Measurements from ENCODE around the gene GNL2. TPM values are rescaled to one million over a fixed set of nuclear protein-coding genes. Genes with fewer than 3 reads are reported as not detected.
A peak's percentile ranks its signal among the peaks of the same experiment; 100 is the strongest.

The GNL2 gene
- total and polyA plus RNA-seq, 9 of the 15 experiments (the other 6 are each of a cell fraction or from before 2014, with no cell fraction given) = 156 to 371 (median 263) TPM

GRCh38 chr1:37599940-37600339, 4.2 kb upstream of the GNL2 start (continued):
- TF ChIP-seq, protein P1, sequence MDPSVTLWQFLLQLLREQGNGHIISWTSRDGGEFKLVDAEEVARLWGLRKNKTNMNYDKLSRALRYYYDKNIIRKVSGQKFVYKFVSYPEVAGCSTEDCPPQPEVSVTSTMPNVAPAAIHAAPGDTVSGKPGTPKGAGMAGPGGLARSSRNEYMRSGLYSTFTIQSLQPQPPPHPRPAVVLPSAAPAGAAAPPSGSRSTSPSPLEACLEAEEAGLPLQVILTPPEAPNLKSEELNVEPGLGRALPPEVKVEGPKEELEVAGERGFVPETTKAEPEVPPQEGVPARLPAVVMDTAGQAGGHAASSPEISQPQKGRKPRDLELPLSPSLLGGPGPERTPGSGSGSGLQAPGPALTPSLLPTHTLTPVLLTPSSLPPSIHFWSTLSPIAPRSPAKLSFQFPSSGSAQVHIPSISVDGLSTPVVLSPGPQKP (CRISPR knock-in tag; IDR thresholded peaks at IDR 0.05) = no peak
- TF ChIP-seq CC2D1A (IDR thresholded peaks at IDR 0.05) = no peak
- no peak for TF ChIP-seq FOXA3 (CRISPR knock-in tag; conservative IDR thresholded peaks at IDR 0.05 in 1 of 2, IDR thresholded peaks at IDR 0.05 in 1 of 2)
- no peak for TF ChIP-seq SRSF1 (IDR thresholded peaks at IDR 0.05; ENCODE audit: low read depth, low read length)

DNA sequence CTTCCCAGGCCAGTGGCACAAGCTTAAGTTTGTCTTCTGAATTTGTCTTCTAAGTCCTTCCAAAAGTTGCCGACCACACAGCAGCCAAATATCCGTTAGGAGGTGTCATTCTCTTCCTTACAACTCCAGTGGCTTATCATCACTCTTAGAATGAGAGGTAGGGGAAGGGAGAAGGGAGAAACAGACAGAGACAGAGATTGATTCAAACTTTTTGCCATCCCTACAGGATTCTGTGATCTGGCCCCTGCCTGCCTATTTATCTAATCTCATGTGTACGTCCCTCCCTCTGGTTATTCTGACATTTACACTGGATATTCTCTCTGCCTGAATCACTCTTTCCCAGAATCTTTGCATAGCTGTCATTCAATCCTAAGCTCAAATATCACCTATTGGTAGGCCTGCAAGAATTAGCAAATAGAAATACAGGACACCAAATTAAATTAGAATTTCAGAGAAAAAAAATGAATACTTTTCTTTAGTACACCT, 488 bp upstream of the GNL2 start:
- BruUV-seq (replicated peaks) = no TSS peak
- ChIA-PET CTCF (ENCODE audit: low intra/inter-chr PET ratio) (interaction anchor here (0.9 kb wide), 1 partner anchor 140 kb away, joined by 4 read pairs; no protein-coding TSS in a partner anchor), POLR2A (interaction anchor here (0.6 to 1.5 kb wide), 13 partner anchors 9 to 118 kb away, joined by 3 to 10 read pairs (median 4); no protein-coding TSS in a partner anchor)
- ATAC-seq (peak; percentile 22), FAIRE-seq (no peak), DNase-seq (ENCODE audit: extremely low read depth in 1 of 4, low spot score in 3 of 4) (no peak)
- H3K4me2 ChIP-seq (ENCODE audit: insufficient read depth, low read length) = peak overlapping the region; percentile 97
- H3K9ac ChIP-seq (ENCODE audit: insufficient read depth in 1 of 2, low read depth in 2 of 2, low read length in 2 of 2) = peak overlapping the region; percentile 37 to 97; a peak in 3 of 4 replicates
- no peak overlapping the region for H3K27ac ChIP-seq (ENCODE audit: extremely low read depth, low read depth, low read length)
- H3K27me3 ChIP-seq (ENCODE audit: control insufficient read depth in 2 of 2, insufficient read depth in 2 of 2, low read length in 2 of 2) = peaks cover 10 to 15% of the 10 kb centered on the region in 2 experiments; a peak in 4 of 5 replicates
- 0% methylated on average over 3 of the region's 3 CpGs for WGBS (ENCODE audit: insufficient coverage, low coverage, missing lambda C conversion rate)
- in situ Hi-C loops (cut with MboI) (no loop called here), intact Hi-C loops (cut with micrococcal nuclease) (no loop called here)
- peaks cover 28% of the 10 kb centered on the region for H3K36me3 ChIP-seq (ENCODE audit: control insufficient read depth, insufficient read depth, low read length)
- peaks cover 2 to 14% of the 10 kb centered on the region in 2 experiments; a peak in 3 of 5 replicates for H3K4me1 ChIP-seq (replicated peaks in 1 of 2; ENCODE audit: control insufficient read depth in 2 of 2, insufficient read depth in 2 of 2, low read length in 2 of 2)
- H3K79me2 ChIP-seq (ENCODE audit: control insufficient read depth, insufficient read depth, low read length) = peaks cover 42% of the 10 kb centered on the region
- H2AFZ ChIP-seq (ENCODE audit: low read depth, low read length) = peak overlapping the region; percentile 99
- no peaks in the 10 kb centered on the region for H3K9me1 ChIP-seq (ENCODE audit: control insufficient read depth, insufficient read depth, low read length)
- H3K9me3 ChIP-seq (replicated peaks; ENCODE audit: control insufficient read depth, insufficient read depth, low read depth, low read length) = no peaks in the 10 kb centered on the region
- peaks cover 3% of the 10 kb centered on the region for H4K20me1 ChIP-seq (replicated peaks; ENCODE audit: control insufficient read depth, insufficient read depth, low read length)
- peak overlapping the region; percentile 76 for H3K4me3 ChIP-seq
- TF ChIP-seq, protein P2, sequence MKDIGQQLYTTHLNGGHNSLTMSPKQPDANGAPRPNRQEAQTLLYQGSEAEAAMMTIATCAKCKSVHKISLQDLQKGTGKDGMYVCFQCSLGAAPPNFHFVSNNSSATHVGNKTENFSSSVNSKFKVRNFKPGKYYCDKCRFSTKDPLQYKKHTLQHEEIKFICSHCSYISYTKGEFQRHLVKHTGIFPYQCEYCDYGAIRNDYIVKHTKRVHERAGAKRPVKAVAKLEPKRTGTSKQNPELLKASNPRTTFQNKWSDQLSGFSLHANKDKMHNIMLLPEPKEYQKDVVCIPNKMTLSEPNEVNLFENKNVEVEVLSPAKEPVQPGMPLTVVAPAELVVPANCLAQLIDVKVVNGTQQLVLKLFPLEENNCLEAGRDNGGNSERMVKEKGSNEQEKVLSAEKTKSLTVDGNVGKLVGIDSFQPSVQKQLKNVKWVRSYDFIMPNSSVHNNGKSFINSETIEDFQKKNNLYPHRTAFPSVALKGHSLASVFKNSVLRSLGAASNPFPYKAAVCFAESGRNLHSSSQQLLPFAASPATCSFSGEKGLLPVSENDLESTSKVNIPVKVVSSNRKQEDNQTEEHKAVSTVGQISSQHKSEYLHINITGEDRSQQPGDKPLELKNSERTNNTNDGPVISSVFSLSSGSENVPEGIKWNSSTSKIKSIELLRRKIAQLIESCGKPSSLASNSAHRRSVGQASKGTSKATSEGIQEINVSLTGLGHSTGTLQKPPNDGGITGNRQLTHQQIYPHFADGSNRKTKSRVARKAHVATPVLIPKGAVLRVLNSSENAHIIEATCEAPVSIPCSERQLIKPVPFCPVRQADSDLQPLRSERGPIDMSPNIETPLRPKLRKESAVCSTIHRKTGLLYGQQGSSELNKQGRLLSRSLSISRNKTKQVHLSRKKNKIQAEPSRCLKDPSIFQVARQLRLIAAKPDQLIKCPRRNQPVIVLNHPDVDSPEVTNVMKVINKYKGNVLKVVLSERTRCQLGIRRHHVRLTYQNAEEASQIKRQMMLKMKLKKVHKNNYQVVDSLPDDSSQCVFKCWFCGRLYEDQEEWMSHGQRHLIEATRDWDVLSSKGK (CRISPR knock-in tag; IDR thresholded peaks at IDR 0.05) = no peak
- no peak for TF ChIP-seq ZNF143 (CRISPR knock-in tag; IDR thresholded peaks at IDR 0.05)
- TF ChIP-seq ZNF707 (CRISPR knock-in tag; conservative IDR thresholded peaks at IDR 0.05) = no peak
- TF ChIP-seq STAT6 (CRISPR knock-in tag; IDR thresholded peaks at IDR 0.05) = 0 out of 2 replicates have a peak, but pooled peaks have one; percentile 9
- TF ChIP-seq ZKSCAN3 (CRISPR knock-in tag; IDR thresholded peaks at IDR 0.05) = no peak
- TF ChIP-seq HNRNPL (IDR thresholded peaks at IDR 0.05; ENCODE audit: low read depth, low read length) = no peak
- TF ChIP-seq HDAC6 (IDR thresholded peaks at IDR 0.05; ENCODE audit: low read depth, low read length) = no peak
- no peak for TF ChIP-seq ZBTB34 (CRISPR knock-in tag; IDR thresholded peaks at IDR 0.05)
